DND-41 (cell line): ENCODE results near the gene C16orf95.
"Not testable (repeated sequence)": the region's sequence is repeated elsewhere in the genome, so short reads cannot be mapped to it uniquely, and the experiment has no call there.

Experiments used
- ATAC-seq: fragments of 200-7000 bp; cut with Tn5 transposase; 3 replicates; pipeline ENCODE4 v1.9.1; 2021; ENCODE audit warnings: low read depth; ENCODE audit not compliant: insufficient read depth
- DNase-seq: peaks from one replicate; pipeline ENCODE4 v3.0.0-alpha.2; 2020
- H2AFZ ChIP-seq: 2 replicates; pipeline ENCODE4 v1.6.0; 2012; ENCODE audit warnings: low read depth, low read length
- H3K27ac ChIP-seq: 2 replicates; pipeline ENCODE4 v1.5.1; 2012; ENCODE audit warnings: low read length, inconsistent platforms
- H3K27me3 ChIP-seq: fragments of 200-600 bp; sonication (generic); 2 replicates; pipeline ENCODE4 v1.6.0; 2012; ENCODE audit warnings: low read length, mild to moderate bottlenecking, inconsistent platforms; ENCODE audit not compliant: insufficient read depth, poor library complexity
- H3K36me3 ChIP-seq: 2 replicates; pipeline ENCODE4 v1.5.1; 2012; ENCODE audit warnings: low read length, inconsistent platforms; ENCODE audit not compliant: insufficient read depth
- H3K4me1 ChIP-seq: 2 replicates; pipeline ENCODE4 v1.5.1; 2012; ENCODE audit warnings: mild to moderate bottlenecking, low read length; ENCODE audit not compliant: insufficient read depth
- H3K4me2 ChIP-seq: 2 replicates; pipeline ENCODE4 v1.6.0; 2012; ENCODE audit warnings: mild to moderate bottlenecking, moderate library complexity, low read length, inconsistent platforms; ENCODE audit not compliant: insufficient read depth
- H3K4me3 ChIP-seq, 2 experiments: fragments of 200-600 bp in 1 of 2; shearing (Covaris generic) in 1 of 2; 2 replicates each; pipeline ENCODE4 v1.5.1; 2012 to 2016; ENCODE audit warnings: inconsistent platforms in 2 of 2, low read length in 2 of 2, mild to moderate bottlenecking in 2 of 2, low read depth in 1 of 2, moderate library complexity in 1 of 2
- H3K79me2 ChIP-seq: 2 replicates; pipeline ENCODE4 v1.6.0; 2012; ENCODE audit warnings: low read length, inconsistent platforms; ENCODE audit not compliant: insufficient read depth
- H3K9ac ChIP-seq: 2 replicates; pipeline ENCODE4 v1.6.0; 2012; ENCODE audit warnings: low read depth, mild to moderate bottlenecking, inconsistent platforms, low read length, moderate library complexity
- H3K9me3 ChIP-seq: 2 replicates; pipeline ENCODE4 v1.5.1; 2012; ENCODE audit warnings: low read length, moderate library complexity, mild to moderate bottlenecking, inconsistent platforms; ENCODE audit not compliant: insufficient read depth, severe bottlenecking
- H4K20me1 ChIP-seq: 2 replicates; pipeline ENCODE4 v1.6.0; 2012; ENCODE audit warnings: low read length; ENCODE audit not compliant: insufficient read depth
- EZH2 ChIP-seq: IDR thresholded peaks from 3 replicates; pipeline ENCODE4 v1.6.1; 2012; ENCODE audit warnings: borderline replicate concordance, low read depth, mild to moderate bottlenecking, moderate library complexity, low read length, inconsistent platforms; ENCODE audit not compliant: severe bottlenecking
- TF ChIP-seq, protein P1 (sequence below): IDR thresholded peaks from 2 replicates; pipeline ENCODE4 v1.5.1; 2012; ENCODE audit warnings: borderline replicate concordance, low read length, moderate library complexity, mild to moderate bottlenecking; ENCODE audit not compliant: poor library complexity, severe bottlenecking; ENCODE audit errors: extremely low read depth

C16orf95 gene

DNA sequence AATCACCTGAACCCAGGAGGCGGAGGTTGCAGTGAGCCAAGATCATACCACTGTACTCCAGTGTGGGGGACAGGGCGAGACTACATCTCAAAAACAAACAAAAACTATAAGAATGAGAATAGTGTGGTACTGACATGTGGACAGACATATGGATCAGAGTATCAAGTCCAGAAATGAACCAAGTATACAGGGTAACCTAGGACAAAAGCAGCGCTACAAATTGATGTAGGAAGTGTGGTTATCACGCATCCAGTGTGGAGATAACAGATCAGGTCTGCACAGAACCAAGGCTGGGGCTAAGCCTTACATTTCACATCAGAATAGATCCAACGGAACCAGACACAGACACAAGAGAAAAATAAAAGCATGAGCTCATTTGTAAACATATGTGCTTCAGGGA lies 23.0 kb upstream of the C16orf95 start:
- H3K4me2 ChIP-seq: no peak overlapping the region
- peaks cover 10% of the 10 kb centered on the region for H3K4me1 ChIP-seq
- no peaks in the 10 kb centered on the region for H3K27me3 ChIP-seq
- H3K79me2 ChIP-seq: peaks cover 14% of the 10 kb centered on the region
- no peak for DNase-seq
- peaks cover 61% of the 10 kb centered on the region for H3K36me3 ChIP-seq
- H3K27ac ChIP-seq: no peak overlapping the region
- no peak overlapping the region for H2AFZ ChIP-seq
- no peak overlapping the region for H3K9ac ChIP-seq
- H4K20me1 ChIP-seq: peaks cover 28% of the 10 kb centered on the region; the same call in 1 of the 2 replicates
- TF ChIP-seq EZH2: no peak
- TF ChIP-seq, protein P1, sequence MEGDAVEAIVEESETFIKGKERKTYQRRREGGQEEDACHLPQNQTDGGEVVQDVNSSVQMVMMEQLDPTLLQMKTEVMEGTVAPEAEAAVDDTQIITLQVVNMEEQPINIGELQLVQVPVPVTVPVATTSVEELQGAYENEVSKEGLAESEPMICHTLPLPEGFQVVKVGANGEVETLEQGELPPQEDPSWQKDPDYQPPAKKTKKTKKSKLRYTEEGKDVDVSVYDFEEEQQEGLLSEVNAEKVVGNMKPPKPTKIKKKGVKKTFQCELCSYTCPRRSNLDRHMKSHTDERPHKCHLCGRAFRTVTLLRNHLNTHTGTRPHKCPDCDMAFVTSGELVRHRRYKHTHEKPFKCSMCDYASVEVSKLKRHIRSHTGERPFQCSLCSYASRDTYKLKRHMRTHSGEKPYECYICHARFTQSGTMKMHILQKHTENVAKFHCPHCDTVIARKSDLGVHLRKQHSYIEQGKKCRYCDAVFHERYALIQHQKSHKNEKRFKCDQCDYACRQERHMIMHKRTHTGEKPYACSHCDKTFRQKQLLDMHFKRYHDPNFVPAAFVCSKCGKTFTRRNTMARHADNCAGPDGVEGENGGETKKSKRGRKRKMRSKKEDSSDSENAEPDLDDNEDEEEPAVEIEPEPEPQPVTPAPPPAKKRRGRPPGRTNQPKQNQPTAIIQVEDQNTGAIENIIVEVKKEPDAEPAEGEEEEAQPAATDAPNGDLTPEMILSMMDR: no peak
- no peaks in the 10 kb centered on the region for H3K9me3 ChIP-seq
- no peak overlapping the region for H3K4me3 ChIP-seq
- no peak for ATAC-seq

DNA sequence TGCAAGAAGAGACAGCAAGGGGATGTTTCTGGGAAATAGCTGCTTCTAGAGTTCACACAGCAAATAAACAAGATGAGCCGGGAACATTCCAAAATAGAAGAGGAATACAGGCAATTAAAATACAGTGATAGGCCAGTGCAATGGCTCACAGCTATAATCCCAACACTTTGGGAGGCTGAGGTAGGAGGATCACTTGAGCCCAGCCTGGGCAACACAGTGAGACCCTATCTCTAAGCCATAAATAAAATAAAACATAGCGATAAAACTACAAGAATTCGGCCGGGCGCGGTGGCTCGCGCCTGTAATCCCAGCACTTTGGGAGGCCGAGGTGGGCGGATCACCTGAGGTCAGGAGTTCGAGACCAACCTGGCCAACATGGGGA lies 22.5 kb upstream of the C16orf95 start:
- not testable (repeated sequence) for H3K9me3 ChIP-seq, ATAC-seq, H3K4me2 ChIP-seq, DNase-seq, H3K4me3 ChIP-seq, H3K9ac ChIP-seq, H3K27me3 ChIP-seq, H3K4me1 ChIP-seq, H2AFZ ChIP-seq, H3K27ac ChIP-seq
- H3K79me2 ChIP-seq: peaks cover 14% of the 10 kb centered on the region
- peaks cover 66% of the 10 kb centered on the region for H3K36me3 ChIP-seq
- H4K20me1 ChIP-seq: peaks cover 29% of the 10 kb centered on the region; the same call in 1 of the 2 replicates

DNA sequence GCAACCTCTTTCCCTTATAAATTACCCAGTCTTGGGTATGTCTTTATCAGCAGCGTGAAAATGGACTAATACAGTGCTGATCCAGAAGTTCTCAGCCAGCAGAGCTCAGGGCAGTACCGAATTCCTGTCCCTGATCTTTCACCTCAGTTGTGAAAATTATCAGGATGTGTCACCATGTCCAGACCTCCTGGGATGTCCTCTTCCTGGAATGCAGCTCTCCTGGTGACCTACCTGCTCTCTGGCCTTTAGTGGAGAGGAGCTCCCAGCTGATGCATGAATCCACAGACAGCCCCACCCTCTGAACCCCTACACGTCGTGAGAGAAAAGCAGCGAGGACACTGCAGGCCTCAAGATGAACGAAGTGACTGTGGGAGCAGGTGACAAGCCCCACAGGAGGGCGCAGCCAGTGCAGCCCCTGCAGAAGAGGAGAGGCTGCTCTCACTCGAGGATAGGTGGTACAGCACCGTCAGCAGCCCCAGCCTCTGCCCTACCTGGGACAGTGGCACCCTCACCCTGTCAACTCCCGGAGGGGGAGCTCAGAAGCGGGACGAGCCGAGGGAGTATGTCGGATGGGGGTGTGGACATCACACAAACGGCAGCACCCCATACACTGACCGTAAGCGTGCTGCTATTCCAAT lies 22.0 kb upstream of the C16orf95 start:
- peaks cover 33% of the 10 kb centered on the region for H4K20me1 ChIP-seq
- H2AFZ ChIP-seq: no peak overlapping the region
- H3K4me2 ChIP-seq: no peak overlapping the region
- TF ChIP-seq EZH2: no peak
- TF ChIP-seq, protein P1: no peak
- ATAC-seq (no peak), DNase-seq (no peak)
- peaks cover 12% of the 10 kb centered on the region for H3K79me2 ChIP-seq
- H3K36me3 ChIP-seq: peaks cover 69% of the 10 kb centered on the region
- H3K27me3 ChIP-seq: no peaks in the 10 kb centered on the region
- no peak overlapping the region for H3K9ac ChIP-seq
- H3K9me3 ChIP-seq: no peaks in the 10 kb centered on the region
- H3K4me3 ChIP-seq: no peak overlapping the region
- H3K27ac ChIP-seq: no peak overlapping the region
- H3K4me1 ChIP-seq: peaks cover 4% of the 10 kb centered on the region; the same call in 1 of the 2 replicates

DNA sequence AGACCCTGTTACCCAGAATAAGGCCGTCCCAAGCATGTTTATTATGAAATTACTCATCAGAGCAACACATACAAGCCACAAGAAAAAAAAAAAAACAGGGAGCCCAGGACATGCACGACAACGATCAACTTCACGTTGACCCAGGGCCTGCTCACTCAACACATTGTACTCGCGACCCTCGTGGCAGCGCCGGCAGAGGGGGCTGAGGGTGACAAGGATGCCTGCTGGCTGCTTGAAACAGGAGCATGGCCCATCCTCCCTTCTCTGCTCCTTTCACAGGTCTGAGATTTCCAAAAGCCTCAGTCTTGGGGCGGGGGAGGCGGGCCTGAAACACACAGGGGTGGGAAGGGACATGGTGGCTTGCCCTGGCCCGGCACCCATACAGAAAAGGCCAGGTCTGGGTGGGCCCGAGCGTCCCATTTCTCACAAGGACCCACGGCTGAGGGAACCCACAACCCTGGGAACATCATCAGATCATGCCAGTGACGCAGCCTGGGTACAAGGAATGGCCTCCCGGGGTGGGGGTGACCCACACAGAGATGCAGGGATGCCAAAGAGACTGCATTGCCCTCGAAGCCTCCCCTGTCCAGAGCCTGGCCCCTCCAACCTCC lies 21.1 kb upstream of the C16orf95 start:
- Histone ChIP-seq H3K79me2 (peaks cover 6% of the 10 kb centered on the region; the same call in 1 of the 2 replicates), H4K20me1 (peaks cover 26% of the 10 kb centered on the region), H3K27me3 (no peaks in the 10 kb centered on the region), H3K9me3 (no peaks in the 10 kb centered on the region), H3K9ac (no peak overlapping the region), H3K4me1 (peaks cover 4% of the 10 kb centered on the region; the same call in 1 of the 2 replicates), H3K27ac (no peak overlapping the region), H3K36me3 (peaks cover 69% of the 10 kb centered on the region), H2AFZ (no peak overlapping the region), H3K4me3 (no peak overlapping the region), H3K4me2 (no peak overlapping the region)
- DNase-seq (no peak), ATAC-seq (no peak)
- TF ChIP-seq, protein P1: no peak
- TF ChIP-seq EZH2: no peak
